Measurements from ENCODE around the gene SMAD7.

The SMAD7 gene

GRCh38 chr18:48986851-48987761 is 36.3 kb upstream of the SMAD7 start:
- no peak for DNase-seq

DNA sequence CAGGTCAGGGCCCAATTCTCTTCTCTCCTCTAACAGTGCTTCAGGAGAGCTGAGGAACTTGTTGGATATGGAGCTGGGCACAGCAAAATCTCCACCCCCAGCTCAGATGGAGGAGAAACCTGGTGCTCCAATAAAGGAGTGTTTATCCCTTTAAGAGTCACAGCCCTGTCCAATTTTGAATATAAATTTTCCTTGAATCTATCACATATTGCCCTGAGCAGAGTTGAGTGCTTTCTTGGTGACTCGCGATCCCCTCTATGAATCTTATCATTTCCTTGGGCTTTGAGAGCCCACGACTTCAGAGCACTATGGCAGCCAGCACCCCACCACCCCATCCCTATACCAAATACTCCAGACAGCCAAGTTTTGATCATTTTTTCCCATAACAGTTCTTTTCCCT is 34.4 kb upstream of the SMAD7 start:
- no peak for DNase-seq

DNA sequence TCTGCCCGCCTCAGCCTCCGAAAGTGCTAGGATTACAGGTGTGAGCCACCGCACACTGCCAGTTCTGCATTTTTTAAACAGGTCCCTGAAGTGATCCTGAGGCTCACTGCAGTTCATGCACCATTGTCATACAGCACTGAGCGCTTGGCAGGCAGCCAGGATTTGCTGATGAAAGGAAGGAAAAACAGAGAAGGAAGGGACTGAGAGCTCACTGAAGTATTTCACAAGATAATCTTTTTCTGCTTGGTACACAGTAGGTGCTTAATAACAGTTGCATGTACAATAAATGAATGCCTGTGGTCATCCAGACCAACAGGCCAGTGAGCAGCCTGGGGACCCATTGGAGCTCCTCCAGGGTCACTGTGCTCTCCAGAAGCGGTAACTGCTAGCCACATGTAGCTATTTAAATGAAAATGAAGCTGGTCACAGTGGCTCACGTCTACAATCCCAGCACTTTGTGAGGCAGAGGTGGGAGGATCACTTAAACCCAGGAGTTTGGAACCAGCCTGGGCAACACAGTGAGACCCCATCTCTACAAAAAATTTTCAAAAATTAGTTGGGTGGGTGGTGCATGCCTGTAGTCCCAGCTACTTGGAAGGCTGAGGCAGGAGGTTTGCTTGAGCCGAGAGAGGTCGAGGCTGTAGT is 33.1 kb upstream of the SMAD7 start:
- no peak for DNase-seq

GRCh38 chr18:48982266-48982665 is 31.5 kb upstream of the SMAD7 start:
- DNase-seq: no peak

- DNase-seq: no peak
Observed at GRCh38 chr18:48979944-48980890, 29.5 kb upstream of the SMAD7 start.

DNA sequence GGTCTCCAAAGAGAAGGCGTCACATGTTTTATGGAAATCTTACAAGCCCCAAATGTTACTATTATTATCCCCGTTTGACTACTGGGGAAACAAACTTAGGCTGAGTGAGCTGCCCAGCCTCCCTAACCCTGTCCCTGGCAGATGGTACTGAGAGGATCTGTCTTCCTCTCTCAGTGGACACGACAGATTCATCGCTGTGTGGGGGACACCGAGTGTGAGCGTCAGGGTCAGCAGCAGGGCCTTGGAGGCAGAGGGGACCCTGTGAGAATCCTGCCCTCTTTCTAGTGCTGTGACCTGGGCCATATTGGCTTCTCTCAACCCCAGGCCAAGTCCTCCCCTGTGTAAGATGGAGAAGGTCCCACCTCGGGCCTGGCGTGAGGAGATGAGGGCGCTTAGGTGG is 27.1 kb upstream of the SMAD7 start:
- no peak for DNase-seq

- peak; percentile 75 for DNase-seq
Observed at GRCh38 chr18:48975817-48976649, 25.3 kb upstream of the SMAD7 start.

- DNase-seq: no peak
Observed at GRCh38 chr18:48975120-48975816, 24.5 kb upstream of the SMAD7 start.

GRCh38 chr18:48974304-48975119 is 23.7 kb upstream of the SMAD7 start:
- DNase-seq: no peak

DNA sequence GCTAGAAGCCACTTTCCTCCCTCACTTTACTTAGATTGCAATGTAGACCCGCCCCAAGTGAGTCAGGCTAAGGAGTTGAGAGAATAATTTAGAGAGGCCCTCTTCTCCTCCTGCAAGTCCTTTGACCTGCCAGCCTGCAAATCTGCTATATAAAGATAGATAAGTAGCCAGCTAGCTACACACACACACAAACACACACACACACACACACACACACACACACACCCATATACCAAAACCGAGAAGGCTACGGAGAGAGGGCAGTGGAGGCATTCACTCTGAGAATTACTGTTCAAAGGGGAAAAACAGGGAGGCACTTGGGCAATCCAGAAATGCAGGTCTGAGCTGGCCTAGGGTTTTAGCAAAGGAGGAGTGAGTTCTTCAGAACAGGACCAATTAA is 23.0 kb upstream of the SMAD7 start:
- DNase-seq: no peak

DNA sequence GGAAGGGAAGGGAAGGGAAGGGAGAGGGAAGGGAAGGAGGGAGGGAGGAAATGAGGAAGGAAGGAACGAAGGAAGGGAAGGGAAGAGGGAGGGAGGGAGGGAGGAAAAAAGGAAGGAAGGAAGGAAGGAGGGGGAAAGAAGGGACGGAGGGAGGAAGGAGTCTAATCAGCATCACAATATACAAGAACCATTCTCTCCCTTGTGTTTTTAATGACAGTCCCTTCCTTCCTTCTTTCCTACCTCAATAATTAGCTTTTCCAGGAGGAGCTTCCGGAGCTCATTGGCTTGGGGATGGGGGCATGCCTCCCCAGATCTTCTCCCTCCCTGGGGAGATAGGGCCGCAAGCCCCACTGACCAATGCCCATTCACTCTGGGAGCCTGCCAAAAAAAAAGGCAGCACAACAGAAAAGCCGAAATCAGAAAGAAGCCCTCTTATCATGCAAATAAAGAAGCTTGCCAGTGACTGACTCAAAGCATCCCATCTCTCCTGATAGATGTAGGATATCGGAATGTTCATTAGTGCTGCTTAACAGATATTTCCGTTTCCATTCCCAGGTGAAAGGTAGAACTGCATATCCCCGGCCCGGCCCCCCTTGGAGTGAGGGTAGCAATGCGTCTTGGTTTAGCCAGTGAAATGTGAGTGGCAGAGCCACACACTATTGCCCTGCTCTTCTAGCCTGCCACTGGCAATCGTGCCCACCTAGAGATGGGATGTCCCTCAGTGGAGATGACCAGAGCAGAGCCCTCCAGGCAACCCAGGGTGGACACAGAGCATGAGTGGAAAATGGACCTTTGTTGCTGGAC is 17.8 kb upstream of the SMAD7 start:
- DNase-seq: no peak

DNA sequence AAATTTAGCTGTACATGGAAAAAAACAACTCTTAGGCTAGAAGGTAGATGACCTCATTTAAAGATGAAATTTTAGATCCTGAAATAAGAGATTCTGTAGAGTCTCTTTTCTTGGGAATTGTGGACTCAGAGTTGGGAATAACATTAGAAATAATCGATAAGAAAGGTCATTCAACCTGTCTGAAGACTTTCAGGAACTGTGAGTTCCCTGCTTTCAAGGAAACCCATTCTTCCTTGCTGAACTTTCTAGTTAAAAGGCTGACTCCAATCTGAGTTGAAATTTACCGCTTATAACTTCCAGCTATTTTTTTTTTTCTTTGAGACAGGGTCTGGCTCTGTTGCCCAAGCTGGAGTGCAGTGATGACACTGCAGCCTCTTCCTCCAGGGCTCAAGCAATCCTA is 16.8 kb upstream of the SMAD7 start:
- no peak for DNase-seq

- DNase-seq: no peak
Observed at GRCh38 chr18:48966523-48966922, 15.8 kb upstream of the SMAD7 start.

GRCh38 chr18:48963586-48964470 is 13.1 kb upstream of the SMAD7 start:
- DNase-seq: no peak

DNA sequence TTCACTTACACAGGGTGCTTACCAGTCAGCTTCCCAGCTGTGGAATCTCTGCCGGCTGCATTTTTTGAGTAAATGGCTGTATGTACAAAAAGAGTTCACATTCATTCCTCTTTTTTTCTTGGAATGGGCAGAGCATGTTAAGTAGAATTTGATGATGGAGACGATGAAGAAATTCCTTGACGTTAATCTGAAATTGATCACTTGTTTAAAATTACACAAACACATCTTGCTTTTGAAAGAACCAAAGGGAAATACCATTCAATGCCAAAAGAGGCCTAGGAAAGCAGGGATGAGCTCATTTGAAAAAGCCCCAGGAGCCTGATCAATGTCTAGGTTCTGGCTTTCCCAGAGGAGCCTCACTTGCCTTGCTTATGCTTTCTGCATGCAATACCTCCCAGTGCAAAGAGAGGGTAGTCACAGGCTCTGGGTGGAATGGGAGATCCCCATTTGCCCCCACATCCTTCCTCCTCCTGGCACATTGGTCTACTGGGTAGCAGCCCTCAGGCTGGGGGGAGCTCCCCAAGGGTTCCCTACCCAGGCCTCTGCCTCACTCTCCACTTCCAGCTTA is 12.3 kb upstream of the SMAD7 start:
- no peak for DNase-seq

DNA sequence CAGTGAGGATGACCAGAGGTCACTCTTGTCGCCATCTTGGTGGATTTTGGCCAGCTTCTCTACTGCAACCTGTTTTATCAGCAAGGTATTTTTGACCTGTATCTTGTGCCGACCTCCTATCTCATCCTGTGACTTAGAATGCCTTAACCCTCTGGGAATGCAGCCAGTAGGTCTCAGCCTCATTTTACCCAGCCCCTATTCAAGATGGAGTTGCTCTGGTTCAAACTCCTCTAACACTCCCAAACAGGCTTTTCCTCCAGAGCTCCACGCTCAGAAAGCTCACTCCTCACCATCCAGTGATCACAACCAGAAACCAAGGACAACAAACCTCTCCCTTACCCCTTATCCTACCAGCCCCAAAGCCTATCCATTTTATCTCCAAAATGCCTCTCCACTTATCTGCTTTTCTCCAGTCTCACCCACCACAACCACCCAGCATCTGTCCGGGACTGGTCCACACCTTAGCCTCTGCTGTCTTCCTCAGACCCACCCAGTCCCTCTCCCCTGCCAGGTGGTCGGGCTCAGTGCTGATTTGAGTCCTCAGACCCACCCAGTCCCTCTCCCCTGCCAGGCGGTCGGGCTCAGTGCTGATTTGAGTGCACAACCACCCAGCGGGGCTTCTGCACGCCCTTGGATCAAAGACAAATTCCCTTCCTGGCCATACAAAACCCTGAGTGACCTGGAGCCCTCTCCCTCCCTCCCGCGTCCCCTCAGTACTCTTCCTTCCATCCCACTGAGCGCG is 11.7 kb upstream of the SMAD7 start:
- DNase-seq: no peak

DNA sequence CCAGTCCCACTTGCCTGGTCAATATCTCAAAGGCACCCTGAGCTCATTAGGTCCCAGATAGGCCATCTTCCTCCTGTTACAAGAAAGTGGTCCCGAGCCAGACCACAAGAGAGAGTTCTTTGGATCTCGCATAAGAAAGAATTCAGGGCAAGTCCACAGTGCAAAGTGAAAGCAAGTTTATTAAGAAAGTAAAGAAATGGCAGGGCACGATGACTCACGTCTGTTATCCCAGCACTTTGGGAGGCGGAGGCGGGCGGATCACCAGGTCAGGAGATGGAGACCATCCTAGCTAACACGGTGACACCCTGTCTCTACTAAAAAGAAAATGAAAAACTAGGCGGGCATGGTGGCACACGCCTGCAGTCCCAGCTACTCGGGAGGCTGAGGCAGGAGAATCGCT is 10.8 kb upstream of the SMAD7 start:
- no peak for DNase-seq
